Inferior parietal cortex (tissue), 1 donor: ENCODE measurements around the gene RAB8A.
"Not testable (repeated sequence)": the region's sequence is repeated elsewhere in the genome, so short reads cannot be mapped to it uniquely, and the experiment has no call there.

Source experiments
- DNase-seq: peaks from one replicate; pipeline ENCODE4 v3.0.0-alpha.2; 2016; ENCODE audit errors: extremely low spot score

Gene RAB8A

DNA sequence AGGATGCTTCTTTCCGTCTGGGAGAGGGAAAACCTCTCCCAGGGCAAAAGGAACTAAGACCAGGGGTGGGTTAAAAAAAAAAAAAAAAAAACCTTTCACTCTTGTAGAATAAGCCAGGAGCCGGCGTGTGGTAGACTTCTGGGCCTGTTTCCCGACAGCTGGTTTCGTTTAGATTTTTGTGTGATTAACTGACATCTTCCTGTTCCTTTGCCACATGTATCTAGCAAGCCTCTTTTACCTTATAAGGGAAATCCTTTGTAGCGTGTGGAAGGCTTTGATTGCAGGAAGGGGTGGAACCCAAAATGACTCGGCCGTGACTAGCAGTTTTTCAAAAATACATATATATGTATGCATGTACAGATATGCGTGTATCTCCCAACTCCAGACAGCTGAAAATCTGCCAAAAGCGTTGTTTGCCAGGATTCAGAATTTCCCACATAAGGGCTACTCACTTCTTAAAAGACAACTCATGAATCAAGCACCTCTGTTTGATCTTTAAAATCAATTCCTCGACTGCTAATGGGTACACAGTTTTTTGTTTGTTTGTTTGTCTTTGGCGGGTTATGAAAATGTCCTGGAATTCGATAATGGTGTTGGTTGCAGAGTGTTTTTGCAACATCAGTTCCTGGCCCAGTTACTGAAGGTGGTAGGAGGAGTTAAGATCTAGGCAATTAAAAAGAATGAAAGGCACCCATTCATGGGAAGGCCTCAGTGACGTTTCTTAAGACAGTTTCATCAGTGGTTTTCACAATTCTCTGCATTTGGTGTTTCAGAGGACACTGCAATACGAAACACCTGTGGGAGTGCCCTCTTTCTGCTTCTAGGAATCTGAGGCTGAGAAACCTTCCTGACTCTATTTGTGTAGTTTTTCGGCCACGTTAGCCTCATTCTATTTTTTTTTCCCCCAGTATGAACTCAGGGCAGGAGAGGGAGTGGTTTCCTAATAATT lies 32.7 kb upstream of the RAB8A start:
- peak; percentile 73 for DNase-seq

DNA sequence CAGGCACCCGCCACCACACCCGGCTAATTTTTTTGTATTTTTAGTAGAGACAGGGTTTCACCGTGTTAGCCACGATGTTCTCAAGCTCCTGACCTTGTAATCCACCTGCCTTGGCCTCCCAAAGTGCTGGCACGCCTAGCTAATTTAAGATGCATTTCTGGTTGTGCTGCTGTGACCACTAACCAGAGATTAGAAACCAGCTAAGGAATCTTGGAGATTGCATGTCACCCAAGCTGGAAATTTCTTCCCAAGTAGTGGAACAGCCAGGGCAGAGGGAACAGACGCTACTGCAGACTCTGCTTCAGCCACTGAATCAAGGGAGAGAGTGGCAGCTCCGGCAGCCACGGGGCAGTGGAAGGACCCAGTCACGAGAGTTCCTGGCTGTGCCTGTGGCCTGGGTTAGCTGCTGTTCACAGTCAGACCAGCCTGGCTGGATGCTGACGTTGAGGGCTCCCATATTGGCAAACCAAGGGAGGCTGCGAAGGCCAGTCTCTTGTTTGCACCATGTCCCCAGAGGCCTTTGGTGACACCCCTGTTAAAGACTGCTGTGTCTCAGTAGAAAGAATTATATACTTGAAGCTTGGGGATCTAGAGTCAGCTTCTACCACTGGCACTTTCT lies 27.5 kb upstream of the RAB8A start:
- DNase-seq = no peak

DNA sequence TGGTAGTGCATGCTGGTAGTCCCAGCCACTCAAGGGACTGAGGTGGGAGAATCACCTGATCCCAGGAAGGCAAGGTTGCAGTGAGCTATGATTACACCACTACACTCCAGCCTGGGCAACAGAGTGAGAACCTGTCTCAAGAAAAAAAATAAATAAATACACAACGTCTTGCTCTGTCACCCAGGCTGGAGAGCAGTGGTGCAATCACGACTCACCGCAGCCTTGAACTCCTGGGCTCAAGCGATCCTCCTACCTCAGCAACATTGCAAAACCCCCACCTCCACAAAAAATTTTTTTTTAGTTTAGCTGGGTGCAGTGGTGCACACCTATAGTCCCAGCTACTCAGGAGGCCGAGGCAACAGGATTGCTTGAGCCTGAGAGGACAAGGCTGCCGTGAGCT lies 26.6 kb upstream of the RAB8A start:
- no peak for DNase-seq

DNA sequence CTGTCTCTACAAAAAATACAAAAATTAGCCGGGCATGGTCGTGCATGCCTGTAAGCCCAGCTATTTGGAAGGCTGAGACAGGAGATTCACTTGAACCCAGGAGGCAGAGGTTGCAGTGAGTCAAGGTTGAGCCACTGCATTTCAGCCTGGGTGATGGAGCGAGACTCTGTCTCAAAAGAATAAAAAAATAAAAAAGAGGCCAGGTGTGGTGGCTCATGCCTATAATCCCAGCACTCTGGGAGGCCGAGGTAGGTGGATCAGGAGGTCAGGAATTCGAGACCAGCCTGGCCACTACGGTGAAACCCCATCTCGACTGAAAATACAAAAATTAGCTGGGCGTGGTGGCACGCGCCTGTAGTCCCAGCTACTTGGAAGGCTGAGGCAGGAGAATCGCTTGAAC lies 24.3 kb upstream of the RAB8A start:
- not testable (repeated sequence) for DNase-seq

DNA sequence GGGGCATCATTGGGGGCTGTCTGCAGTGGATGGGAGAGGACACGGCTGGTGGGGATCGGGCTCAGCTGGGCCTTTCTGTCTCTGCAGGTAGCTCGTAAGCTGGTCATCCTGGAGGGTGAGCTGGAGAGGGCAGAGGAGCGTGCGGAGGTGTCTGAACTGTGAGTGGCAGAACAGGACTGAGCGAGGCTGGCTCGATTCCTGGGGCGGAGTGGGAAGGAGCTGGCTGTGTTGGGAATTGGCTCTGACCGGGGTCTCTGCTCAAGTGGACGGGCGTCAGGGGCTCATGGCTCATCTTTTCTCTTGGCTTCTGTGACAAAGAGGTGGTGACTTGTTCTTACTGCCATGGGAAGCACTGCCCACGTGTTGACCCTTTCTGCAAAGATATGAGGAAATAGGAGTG lies 23.7 kb upstream of the RAB8A start:
- no peak for DNase-seq

DNA sequence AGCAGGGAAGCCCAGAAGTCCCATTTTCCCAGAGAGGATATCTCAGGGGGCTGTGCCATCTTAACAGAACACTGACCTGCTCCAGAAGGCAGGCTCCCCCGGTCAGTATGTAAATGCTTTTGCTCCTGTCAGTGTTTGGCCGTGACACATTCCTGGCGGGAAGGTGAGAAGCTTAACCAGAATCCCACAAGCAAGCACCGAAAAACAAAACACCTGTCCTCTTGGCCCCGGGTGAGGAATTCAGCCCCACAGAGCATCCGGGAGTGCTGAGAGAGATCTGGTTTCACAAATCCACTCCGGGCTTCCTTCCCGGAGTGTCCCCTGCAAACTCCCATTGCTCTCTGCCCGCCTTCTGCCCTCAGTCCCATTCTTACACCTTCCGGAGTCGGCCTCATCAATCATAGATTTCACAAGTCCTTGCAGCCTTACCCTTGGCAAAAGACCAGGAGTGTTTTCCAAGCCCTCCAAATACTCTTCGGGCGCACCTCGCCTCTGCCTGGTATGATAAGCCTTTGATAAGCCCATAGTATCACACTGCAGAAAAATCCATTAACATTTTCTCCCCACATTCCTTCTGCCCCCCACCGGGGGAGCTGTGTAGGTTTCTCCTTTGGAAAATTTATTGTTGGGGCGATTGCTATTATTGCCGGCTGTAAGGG lies 23.2 kb upstream of the RAB8A start:
- DNase-seq = no peak

DNA sequence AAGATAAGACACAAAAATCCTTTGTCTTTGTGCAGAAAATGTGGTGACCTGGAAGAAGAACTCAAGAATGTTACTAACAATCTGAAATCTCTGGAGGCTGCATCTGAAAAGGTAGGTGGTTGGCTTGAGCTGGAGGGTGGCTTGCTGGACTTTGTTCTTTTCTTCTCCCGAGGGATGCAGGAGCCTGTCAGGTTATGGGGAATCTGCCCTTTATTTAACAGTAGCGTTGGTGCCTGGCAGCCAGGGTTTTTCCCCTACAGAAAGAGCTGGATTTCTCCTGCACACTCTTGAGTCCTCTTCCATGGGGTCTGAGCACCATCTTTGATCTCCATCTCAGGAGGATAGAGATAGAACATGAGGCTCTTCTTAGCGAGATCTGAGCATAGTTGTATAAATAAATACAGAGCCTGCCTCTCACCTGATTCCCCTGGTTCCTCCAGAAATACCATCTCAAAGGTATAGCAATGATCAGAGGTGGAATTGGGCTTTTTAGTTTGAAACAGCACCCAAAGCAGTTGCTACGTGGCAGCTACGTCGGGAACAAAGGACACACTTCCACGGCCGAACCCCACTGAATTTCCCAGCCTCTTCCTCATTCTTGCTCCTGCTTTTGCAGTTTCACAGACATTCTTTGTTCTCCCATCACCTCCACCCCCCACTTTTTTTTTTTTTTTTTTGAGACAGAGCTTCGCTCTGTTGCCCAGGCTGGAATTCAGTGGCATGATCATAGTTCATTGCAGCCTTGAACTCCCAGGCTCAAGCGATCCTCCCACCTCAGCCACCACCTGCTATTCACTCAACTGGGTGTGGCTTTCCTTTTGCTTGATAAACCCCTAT lies 22.5 kb upstream of the RAB8A start:
- no peak for DNase-seq

DNA sequence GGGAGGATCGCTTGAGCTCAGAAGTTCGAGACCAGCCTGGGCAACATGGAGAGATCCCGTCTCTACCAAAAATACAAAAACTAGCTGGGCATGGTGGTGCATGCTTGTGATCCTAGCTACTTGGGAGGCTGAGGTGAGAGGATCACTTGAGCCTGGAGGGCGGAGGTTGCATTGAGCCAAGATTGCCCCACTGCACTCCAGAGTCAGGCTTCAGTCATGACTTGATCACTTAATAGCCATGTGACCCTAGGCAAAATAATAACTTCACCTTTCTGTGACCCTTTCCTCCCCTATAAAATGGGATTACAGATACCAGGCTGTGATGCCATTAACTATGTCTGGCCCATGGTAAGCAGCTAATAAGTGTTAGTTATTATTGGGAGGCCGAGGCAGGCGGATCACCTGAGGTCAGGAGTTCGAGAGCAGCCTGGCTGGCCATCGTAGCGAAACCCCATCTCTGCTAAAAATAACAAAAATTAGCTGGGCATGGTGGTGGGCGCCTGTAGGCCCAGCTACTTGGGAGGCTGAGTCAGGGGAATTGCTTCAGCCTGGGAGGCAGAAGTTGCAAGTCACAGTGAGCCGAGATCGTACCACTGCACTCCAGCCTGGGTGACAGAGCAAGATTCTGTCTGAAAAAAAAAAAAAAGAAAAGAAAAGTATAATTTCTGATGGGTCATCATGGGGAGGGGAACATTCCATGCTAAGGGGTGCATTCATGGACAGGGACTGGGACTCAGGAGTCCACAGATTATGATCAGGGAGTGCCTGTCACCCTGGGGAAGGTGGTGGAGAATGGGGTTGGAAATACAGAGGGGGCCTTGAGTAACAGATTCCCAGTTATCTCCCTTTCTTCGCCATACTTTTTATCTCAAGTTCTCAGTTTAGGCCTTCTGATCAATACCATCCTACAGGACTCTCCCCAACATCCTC lies 19.9 kb upstream of the RAB8A start:
- no peak for DNase-seq

DNA sequence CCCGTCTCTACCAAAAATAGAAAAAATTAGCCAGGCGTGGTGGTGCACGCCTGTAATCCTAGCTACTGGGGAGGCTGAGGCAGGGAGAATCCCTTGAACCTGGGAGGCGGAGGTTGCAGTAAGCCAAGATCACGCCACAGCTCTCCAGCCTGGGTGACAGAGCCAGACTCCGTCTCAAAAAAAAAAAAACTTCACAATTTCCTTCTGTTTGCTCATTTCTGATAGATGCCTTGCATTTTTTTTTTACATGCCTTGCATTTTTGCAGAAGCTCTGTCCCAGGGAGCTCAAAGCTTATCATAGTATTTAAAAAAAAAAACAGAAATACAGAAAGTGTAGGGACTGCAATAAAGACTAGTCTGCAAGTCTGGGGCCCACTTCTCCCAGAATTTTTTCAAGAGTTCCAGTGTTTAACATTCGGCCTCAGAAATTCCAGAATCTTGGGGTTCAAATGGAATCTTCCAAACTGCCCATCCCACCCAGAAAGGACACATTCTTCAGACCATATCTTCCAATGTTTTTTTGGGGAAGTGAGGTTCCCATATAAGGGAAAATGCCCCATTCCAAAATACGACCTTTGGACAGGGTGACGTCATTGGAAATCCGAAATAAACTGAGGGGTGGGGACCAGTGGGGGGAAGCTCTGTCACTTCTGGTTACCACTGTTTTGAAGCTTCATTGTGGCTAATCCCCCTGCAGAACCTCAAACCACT lies 17.2 kb upstream of the RAB8A start:
- no peak for DNase-seq

DNA sequence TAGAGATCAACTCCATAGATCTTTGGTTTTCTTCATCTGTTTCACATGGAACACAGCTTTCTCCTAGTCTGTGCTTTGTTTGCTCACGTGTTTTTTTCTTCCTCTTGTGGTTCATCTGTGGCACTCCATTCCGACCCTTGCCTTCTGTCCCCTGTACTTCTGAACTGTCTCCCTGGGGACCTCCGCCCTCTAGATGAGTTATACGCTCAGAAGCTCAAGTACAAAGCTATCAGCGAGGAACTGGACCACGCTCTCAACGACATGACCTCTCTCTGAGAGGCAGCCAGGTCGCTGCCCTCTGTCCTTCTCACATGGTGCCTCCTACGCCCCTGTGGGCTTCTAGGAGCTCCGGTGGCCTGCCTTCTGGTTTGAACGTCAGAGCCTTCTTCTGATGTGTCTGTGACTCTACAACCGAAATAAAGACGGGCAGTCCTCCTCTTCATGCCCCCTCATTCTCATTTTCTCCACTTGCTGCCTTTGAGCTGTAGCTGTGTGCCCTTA lies 16.6 kb upstream of the RAB8A start:
- no peak for DNase-seq

DNA sequence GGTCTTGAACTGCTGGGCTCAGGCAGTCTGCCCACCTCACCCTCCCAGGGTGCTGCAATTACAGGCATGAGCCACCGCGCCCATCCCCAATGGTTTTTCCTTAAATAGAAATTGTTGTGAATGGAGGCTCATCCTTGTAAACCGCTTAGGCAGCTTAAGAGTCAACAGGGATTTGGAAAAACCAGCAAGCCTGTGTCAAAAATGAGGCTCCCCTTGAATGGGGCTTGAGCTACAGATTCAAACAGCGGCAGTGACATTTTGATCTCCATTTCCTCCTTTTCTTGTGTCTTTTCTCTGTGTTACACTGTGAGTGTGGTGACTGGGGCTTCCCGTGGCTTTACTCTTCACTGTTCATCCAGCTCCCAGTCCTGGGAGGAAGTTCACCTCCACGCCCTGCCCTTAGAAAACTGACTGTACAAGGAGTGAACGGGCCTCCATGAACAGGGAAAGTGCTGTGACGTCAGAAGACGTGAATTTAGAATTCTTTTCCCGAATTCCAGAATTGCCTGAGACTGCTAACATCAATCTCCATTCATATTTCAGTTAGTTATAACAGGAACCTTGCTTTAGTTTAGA lies 15.3 kb upstream of the RAB8A start:
- DNase-seq = no peak

DNA sequence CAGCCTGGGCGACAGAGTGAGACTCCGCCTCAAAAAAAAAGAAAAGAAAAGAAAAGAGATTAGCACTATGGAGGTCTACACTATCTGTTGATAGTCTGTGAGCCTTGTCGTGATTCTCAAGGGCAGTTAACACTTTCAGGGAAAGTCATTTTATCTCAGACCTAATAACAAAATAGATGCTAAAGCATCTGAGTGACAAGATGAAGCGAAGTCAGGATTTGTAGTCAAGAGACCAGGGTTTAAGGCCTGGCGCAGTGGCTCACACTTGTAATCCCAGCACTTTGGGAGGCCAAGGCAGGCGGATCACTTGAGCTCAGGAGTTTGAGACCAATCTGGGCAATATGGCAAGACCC lies 13.3 kb upstream of the RAB8A start:
- DNase-seq = no peak

DNA sequence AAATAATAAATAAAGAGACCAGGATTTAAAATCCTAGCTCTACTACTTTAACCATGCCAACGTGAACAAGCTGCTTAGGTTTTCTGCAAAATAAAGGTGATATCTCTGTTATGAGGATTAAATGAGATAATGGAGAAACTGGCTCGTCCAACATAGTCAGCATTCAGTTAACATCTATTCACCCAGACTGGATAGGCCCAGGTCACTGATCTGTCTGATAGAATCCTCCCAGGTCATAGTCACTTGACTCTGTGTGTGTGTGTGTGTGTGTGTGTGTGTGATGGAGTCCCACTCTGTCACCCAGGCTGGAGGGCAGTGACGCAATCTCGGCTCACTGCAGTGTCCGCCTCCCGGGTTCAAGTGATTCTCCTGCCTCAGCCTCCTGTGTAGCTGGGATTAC lies 12.9 kb upstream of the RAB8A start:
- DNase-seq = no peak

DNA sequence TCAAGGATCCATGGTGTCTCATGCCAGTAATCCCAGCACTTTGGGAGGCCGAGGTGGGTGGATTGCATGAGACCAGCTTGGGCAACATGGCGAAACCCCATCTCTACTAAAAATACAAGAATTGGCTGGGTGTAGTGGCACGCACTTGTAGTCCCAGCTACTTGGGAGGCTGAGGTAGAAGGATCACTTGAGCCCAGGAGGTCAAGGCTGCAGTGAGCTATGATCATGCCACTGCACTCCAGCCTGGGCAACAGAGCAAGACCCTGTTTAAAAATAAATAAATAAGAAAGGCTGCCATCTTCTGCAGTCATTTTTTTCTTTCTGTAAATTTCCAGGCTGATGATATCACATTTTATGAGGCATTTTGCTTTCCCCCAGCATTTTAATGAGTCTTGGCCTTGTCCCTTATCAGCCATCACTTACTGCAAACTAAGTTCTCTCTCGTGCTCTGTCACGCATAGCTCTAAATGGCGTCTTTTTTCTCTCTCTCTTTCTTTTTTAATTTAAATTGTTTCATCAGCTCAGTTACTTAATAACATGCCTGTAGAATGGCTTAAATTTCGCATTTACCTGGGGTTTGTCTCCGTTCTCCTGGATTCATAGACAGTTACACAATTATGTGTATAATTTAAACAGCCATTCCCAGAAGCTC lies 12.2 kb upstream of the RAB8A start:
- not testable (repeated sequence) for DNase-seq

DNA sequence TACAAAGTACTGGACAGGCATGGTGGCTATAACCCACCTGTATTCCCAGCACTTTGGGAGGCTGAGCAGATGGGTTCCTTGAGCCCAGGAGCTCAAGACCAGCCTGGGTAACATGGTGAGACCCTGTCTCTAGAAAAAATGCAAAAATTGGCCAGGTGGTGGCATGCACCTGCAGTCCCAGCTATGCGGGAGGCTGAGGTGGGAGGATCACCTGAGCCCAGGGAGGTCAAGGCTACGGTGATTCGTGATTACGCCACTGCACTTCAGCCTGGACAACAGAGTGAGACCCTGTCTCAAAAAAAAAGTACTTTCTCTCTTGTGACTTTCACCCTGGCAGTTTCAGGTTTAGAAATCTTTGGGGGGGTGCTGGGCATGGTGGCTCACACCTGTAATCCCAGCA lies 11.2 kb upstream of the RAB8A start:
- DNase-seq = no peak

DNA sequence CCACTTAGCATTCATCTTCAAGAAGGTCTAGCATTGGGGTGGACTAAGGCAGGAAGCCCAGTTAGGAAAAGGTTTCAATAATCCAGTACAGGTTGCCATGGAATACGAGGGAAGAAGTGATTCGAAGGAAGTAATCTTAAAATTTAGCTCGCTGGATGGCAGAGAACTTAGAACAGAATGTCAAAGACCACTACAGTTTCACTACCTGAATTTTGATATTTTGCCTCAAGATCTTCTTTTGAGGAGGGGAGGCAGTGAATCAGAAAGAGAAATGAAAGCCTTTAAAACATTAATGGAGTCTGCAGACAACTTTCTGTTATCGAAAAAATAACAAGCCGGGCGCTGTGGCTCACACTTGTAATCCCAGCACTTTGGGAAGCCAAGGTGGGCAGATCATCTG lies 7.0 kb upstream of the RAB8A start:
- no peak for DNase-seq

DNA sequence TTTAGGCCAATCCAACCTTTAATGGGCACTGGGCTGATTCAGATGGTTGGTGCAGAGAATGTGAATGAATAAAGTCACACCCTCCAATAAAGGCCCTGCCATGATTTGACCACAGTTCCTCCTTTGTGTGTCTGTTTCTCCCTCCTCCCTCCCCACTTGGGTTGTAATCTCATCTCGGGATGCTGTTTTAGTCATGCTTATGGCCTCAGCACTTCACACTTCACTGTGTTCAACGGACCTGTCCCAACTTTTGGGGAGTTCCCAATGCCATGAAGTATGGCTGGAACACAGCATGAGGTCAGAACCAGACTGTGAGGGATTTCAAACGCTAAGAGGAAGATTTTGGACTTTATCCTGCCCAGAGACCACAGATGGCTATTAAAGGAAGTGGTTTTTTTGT lies 5.6 kb upstream of the RAB8A start:
- DNase-seq = no peak

DNA sequence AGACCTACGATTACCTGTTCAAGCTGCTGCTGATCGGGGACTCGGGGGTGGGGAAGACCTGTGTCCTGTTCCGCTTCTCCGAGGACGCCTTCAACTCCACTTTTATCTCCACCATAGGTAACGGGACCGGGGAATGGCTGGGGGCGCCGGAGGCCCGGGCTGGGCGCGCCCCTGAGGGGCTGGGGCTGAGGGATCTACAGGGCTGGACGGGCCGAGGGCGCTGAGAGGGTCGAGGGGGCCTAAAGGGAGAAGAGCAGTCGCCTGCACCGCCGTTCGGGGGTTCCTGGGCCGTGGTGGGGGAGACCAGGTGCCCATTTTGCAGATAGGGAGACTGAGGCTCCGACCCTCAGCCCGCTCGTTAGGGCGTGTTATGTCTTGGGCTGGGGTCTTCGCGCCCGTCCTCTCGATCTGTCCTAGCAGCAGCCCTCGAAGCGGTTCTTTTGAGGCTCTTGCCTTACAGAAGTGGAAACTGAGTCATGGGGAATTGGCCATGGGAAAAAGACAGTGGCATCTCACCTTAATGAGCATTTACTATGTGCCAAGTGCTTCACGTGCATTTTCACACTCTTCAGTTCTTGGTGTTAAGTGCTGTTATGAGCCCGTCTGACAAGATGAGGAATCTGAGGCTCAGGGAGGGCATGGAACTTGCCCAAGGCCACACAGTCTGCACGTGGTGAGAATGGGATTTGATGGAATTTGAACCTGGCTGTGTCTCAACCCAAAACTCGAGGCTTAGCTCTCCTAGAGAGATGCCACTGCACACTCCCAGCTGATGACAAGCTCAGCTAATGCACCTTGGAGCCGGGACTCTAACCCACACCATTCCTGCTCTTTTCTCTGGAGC lies 442 bp downstream of the RAB8A start:
- no peak for DNase-seq
